GM18507 (cell line): ENCODE data around the gene RASA4.
"Not testable (repeated sequence)": the region's sequence is repeated elsewhere in the genome, so short reads cannot be mapped to it uniquely, and the experiment has no call there.

ENCODE experiments used
- DNase-seq: peaks from one replicate; pipeline ENCODE4 v3.0.0; 2011; ENCODE audit warnings: low read depth; ENCODE audit not compliant: insufficient read length; ENCODE audit errors: extremely low spot score
- FAIRE-seq: peaks from 2 replicates; lab custom pipeline; 2011; peaks lifted over from hg19 to GRCh38; lab: Jason Lieb, UNC

RASA4 gene

GRCh38 chr7:102572261-102573239 lies 44.0 kb downstream of the RASA4 start, which contains the start of gene POLR2J3:
Gene POLR2J3, minus strand, starts transcription at chr7:102572583. Its CDS starts 62 bp downstream, at chr7:102572521.
- DNase-seq, FAIRE-seq: not testable (repeated sequence)

- not testable (repeated sequence) for DNase-seq, FAIRE-seq
These were observed 47.9 kb downstream of the RASA4 start for GRCh38 chr7:102568620-102569019.

GRCh38 chr7:102550808-102551422 lies 65.6 kb downstream of the RASA4 start, which contains the start of gene SPDYE2:
Gene SPDYE2, plus strand, starts transcription at chr7:102551226. Its CDS starts 2,030 bp downstream, at chr7:102553256.
- not testable (repeated sequence) for FAIRE-seq, DNase-seq

- DNase-seq, FAIRE-seq: not testable (repeated sequence)
These were observed 70.2 kb downstream of the RASA4 start for GRCh38 chr7:102546353-102546752.

GRCh38 chr7:102545288-102545687 lies 71.3 kb downstream of the RASA4 start:
- DNase-seq, FAIRE-seq: not testable (repeated sequence)

- DNase-seq, FAIRE-seq: not testable (repeated sequence)
These were observed 72.2 kb downstream of the RASA4 start for GRCh38 chr7:102544372-102544771.

- not testable (repeated sequence) for FAIRE-seq, DNase-seq
These were observed 73.0 kb downstream of the RASA4 start, which contains the start of gene UPK3BL2 for GRCh38 chr7:102543596-102543995. Gene UPK3BL2, minus strand, starts transcription at chr7:102543696. Its CDS starts 60 bp downstream, at chr7:102543636.

- not testable (repeated sequence) for FAIRE-seq, DNase-seq
These were observed 73.8 kb downstream of the RASA4 start for GRCh38 chr7:102542771-102543170.

- not testable (repeated sequence) for DNase-seq, FAIRE-seq
These were observed 74.5 kb downstream of the RASA4 start for GRCh38 chr7:102542083-102542482.

GRCh38 chr7:102540604-102541003 lies 76.0 kb downstream of the RASA4 start:
- FAIRE-seq = not testable (repeated sequence)

GRCh38 chr7:102535062-102535615 lies 81.4 kb downstream of the RASA4 start:
- not testable (repeated sequence) for FAIRE-seq, DNase-seq

More at GRCh38 chr7:102540604-102541003, 76.0 kb downstream of the RASA4 start:
- not testable (repeated sequence) for DNase-seq

- not testable (repeated sequence) for DNase-seq, FAIRE-seq
These were observed 84.4 kb downstream of the RASA4 start for GRCh38 chr7:102532127-102532526.

- not testable (repeated sequence) for DNase-seq, FAIRE-seq
These were observed 85.0 kb downstream of the RASA4 start for GRCh38 chr7:102531583-102531982.

GRCh38 chr7:102527822-102528793 lies 88.4 kb downstream of the RASA4 start:
- FAIRE-seq, DNase-seq: not testable (repeated sequence)

GRCh38 chr7:102527182-102527581 lies 89.4 kb downstream of the RASA4 start:
- not testable (repeated sequence) for DNase-seq, FAIRE-seq

- not testable (repeated sequence) for DNase-seq, FAIRE-seq
These were observed 91.8 kb downstream of the RASA4 start for GRCh38 chr7:102524803-102525202.
